ENCODE measurements around the gene PPHLN1. TPM values are rescaled to one million over a fixed set of nuclear protein-coding genes. Genes with fewer than 3 reads are reported as not detected.
A peak's percentile ranks its signal among the peaks of the same experiment; 100 is the strongest.

Gene PPHLN1
- 10 to 100 TPM; 71.3 to 75.0 (median 75.0) TPM for total RNA-seq

GRCh38 chr12:42325653-42326474, at the start of gene PPHLN1, which contains the start of gene ZCRB1:
Gene PPHLN1, plus strand, starts transcription at chr12:42326167. Its CDS starts 9,736 bp downstream, at chr12:42335903.
Gene ZCRB1, minus strand, starts transcription at chr12:42326094. Its CDS starts 1,992 bp downstream, at chr12:42324102.
- Mint-ChIP-seq H3K9me3 (no peaks in the 10 kb centered on the region), H3K4me1 (ENCODE audit: low read depth) (peaks cover 47% of the 10 kb centered on the region), H3K27me3 (ENCODE audit: low read depth) (no peaks in the 10 kb centered on the region), H3K36me3 (ENCODE audit: insufficient read depth) (peaks cover 12% of the 10 kb centered on the region), H3K4me3 (peak within 1 kb of the TSS; percentile 99)
- ATAC-seq (peak; percentile 96 to 97), DNase-seq (peak; percentile 68)

- Mint-ChIP-seq H3K27me3 (ENCODE audit: low read depth) (peaks cover 1% of the 10 kb centered on the region), H3K9me3 (peaks cover 2% of the 10 kb centered on the region), H3K4me1 (ENCODE audit: low read depth) (no peaks in the 10 kb centered on the region), H3K4me3 (no peak overlapping the region), H3K36me3 (ENCODE audit: insufficient read depth) (no peaks in the 10 kb centered on the region)
- ATAC-seq (no peak), DNase-seq (no peak)
Measured at GRCh38 chr12:42277396-42278127, 48.4 kb upstream of the PPHLN1 start.

GRCh38 chr12:42278128-42278510, 47.8 kb upstream of the PPHLN1 start:
- H3K36me3 Mint-ChIP-seq (ENCODE audit: insufficient read depth) = no peaks in the 10 kb centered on the region
- H3K9me3 Mint-ChIP-seq = no peaks in the 10 kb centered on the region
- no peaks in the 10 kb centered on the region for H3K27me3 Mint-ChIP-seq (ENCODE audit: low read depth)
- H3K4me1 Mint-ChIP-seq (ENCODE audit: low read depth) = no peaks in the 10 kb centered on the region
- ATAC-seq = no peak
- H3K4me3 Mint-ChIP-seq = no peak overlapping the region
- no peak for DNase-seq

GRCh38 chr12:42281278-42281677, 44.7 kb upstream of the PPHLN1 start:
- no peaks in the 10 kb centered on the region for H3K9me3 Mint-ChIP-seq
- ATAC-seq = no peak
- DNase-seq = no peak
- H3K4me3 Mint-ChIP-seq = no peak overlapping the region
- peaks cover 2% of the 10 kb centered on the region for H3K4me1 Mint-ChIP-seq (ENCODE audit: low read depth)
- no peaks in the 10 kb centered on the region for H3K27me3 Mint-ChIP-seq (ENCODE audit: low read depth)
- no peaks in the 10 kb centered on the region for H3K36me3 Mint-ChIP-seq (ENCODE audit: insufficient read depth)

GRCh38 chr12:42281844-42282243, 44.1 kb upstream of the PPHLN1 start:
- H3K9me3 Mint-ChIP-seq = no peaks in the 10 kb centered on the region
- H3K27me3 Mint-ChIP-seq (ENCODE audit: low read depth) = no peaks in the 10 kb centered on the region
- ATAC-seq (no peak), DNase-seq (no peak)
- peaks cover 2% of the 10 kb centered on the region for H3K4me1 Mint-ChIP-seq (ENCODE audit: low read depth)
- no peaks in the 10 kb centered on the region for H3K36me3 Mint-ChIP-seq (ENCODE audit: insufficient read depth)
- H3K4me3 Mint-ChIP-seq = no peak overlapping the region

GRCh38 chr12:42282294-42282693, 43.7 kb upstream of the PPHLN1 start:
- Mint-ChIP-seq H3K4me3 (no peak overlapping the region), H3K9me3 (no peaks in the 10 kb centered on the region), H3K4me1 (ENCODE audit: low read depth) (peaks cover 2% of the 10 kb centered on the region), H3K36me3 (ENCODE audit: insufficient read depth) (no peaks in the 10 kb centered on the region), H3K27me3 (ENCODE audit: low read depth) (peaks cover 3% of the 10 kb centered on the region)
- DNase-seq (no peak), ATAC-seq (no peak)

GRCh38 chr12:42283739-42284138, 42.2 kb upstream of the PPHLN1 start:
- Mint-ChIP-seq H3K27me3 (ENCODE audit: low read depth) (peaks cover 7% of the 10 kb centered on the region), H3K4me3 (no peak overlapping the region), H3K9me3 (no peaks in the 10 kb centered on the region), H3K36me3 (ENCODE audit: insufficient read depth) (no peaks in the 10 kb centered on the region), H3K4me1 (ENCODE audit: low read depth) (peaks cover 2% of the 10 kb centered on the region)
- no peak for ATAC-seq
- no peak for DNase-seq

- Mint-ChIP-seq H3K4me1 (ENCODE audit: low read depth) (peaks cover 2% of the 10 kb centered on the region), H3K4me3 (no peak overlapping the region), H3K36me3 (ENCODE audit: insufficient read depth) (no peaks in the 10 kb centered on the region), H3K27me3 (ENCODE audit: low read depth) (peaks cover 7% of the 10 kb centered on the region), H3K9me3 (no peaks in the 10 kb centered on the region)
- ATAC-seq (no peak), DNase-seq (no peak)
Measured at GRCh38 chr12:42284157-42284556, 41.8 kb upstream of the PPHLN1 start.

- DNase-seq = no peak
- Mint-ChIP-seq H3K4me1 (ENCODE audit: low read depth) (peaks cover 2% of the 10 kb centered on the region), H3K9me3 (no peaks in the 10 kb centered on the region), H3K36me3 (ENCODE audit: insufficient read depth) (no peaks in the 10 kb centered on the region), H3K27me3 (ENCODE audit: low read depth) (peaks cover 7% of the 10 kb centered on the region), H3K4me3 (no peak overlapping the region)
- ATAC-seq = no peak
Measured at GRCh38 chr12:42284876-42285275, 41.1 kb upstream of the PPHLN1 start.

GRCh38 chr12:42285431-42285830, 40.5 kb upstream of the PPHLN1 start:
- DNase-seq = no peak
- Mint-ChIP-seq H3K9me3 (no peaks in the 10 kb centered on the region), H3K27me3 (ENCODE audit: low read depth) (peaks cover 7% of the 10 kb centered on the region), H3K4me1 (ENCODE audit: low read depth) (peaks cover 2% of the 10 kb centered on the region), H3K4me3 (no peak overlapping the region), H3K36me3 (ENCODE audit: insufficient read depth) (no peaks in the 10 kb centered on the region)
- no peak for ATAC-seq

- Mint-ChIP-seq H3K4me1 (ENCODE audit: low read depth) (peaks cover 2% of the 10 kb centered on the region), H3K9me3 (no peaks in the 10 kb centered on the region), H3K36me3 (ENCODE audit: insufficient read depth) (no peaks in the 10 kb centered on the region), H3K27me3 (ENCODE audit: low read depth) (peaks cover 7% of the 10 kb centered on the region), H3K4me3 (no peak overlapping the region)
- DNase-seq (no peak), ATAC-seq (no peak)
Measured at GRCh38 chr12:42286741-42287140, 39.2 kb upstream of the PPHLN1 start.

- no peak for ATAC-seq
- Mint-ChIP-seq H3K4me3 (no peak overlapping the region), H3K9me3 (no peaks in the 10 kb centered on the region), H3K36me3 (ENCODE audit: insufficient read depth) (no peaks in the 10 kb centered on the region), H3K27me3 (ENCODE audit: low read depth) (peaks cover 7% of the 10 kb centered on the region), H3K4me1 (ENCODE audit: low read depth) (peaks cover 2% of the 10 kb centered on the region)
- DNase-seq = no peak
Measured at GRCh38 chr12:42288544-42288943, 37.4 kb upstream of the PPHLN1 start.

- no peak for ATAC-seq
- no peaks in the 10 kb centered on the region for H3K36me3 Mint-ChIP-seq (ENCODE audit: insufficient read depth)
- H3K27me3 Mint-ChIP-seq (ENCODE audit: low read depth) = peaks cover 7% of the 10 kb centered on the region
- DNase-seq = no peak
- H3K4me1 Mint-ChIP-seq (ENCODE audit: low read depth) = no peaks in the 10 kb centered on the region
- H3K4me3 Mint-ChIP-seq = no peak overlapping the region
- H3K9me3 Mint-ChIP-seq = no peaks in the 10 kb centered on the region
Measured at GRCh38 chr12:42291680-42292079, 34.3 kb upstream of the PPHLN1 start.

- ATAC-seq = no peak
- peaks cover 12% of the 10 kb centered on the region for H3K4me1 Mint-ChIP-seq (ENCODE audit: low read depth)
Measured at GRCh38 chr12:42296503-42297109, 29.4 kb upstream of the PPHLN1 start.

More at GRCh38 chr12:42296503-42297109, 29.4 kb upstream of the PPHLN1 start:
- DNase-seq = no peak
- H3K27me3 Mint-ChIP-seq (ENCODE audit: low read depth) = no peaks in the 10 kb centered on the region
- H3K4me3 Mint-ChIP-seq = no peak overlapping the region
- no peaks in the 10 kb centered on the region for H3K9me3 Mint-ChIP-seq
- no peaks in the 10 kb centered on the region for H3K36me3 Mint-ChIP-seq (ENCODE audit: insufficient read depth)
